Lung (tissue), 12 donors: ENCODE results near the gene NOS3. TPM values are rescaled to one million over a fixed set of nuclear protein-coding genes. Genes with fewer than 3 reads are reported as not detected.

Experiments
- ATAC-seq: fragments of 200-7000 bp; cut with Tn5 transposase; one replicate; pipeline ENCODE4 v1.9.1; 2020; ENCODE audit warnings: moderate number of reproducible peaks; ENCODE audit not compliant: insufficient read depth, low FRiP score
- DNase-seq, 3 donors: peaks; one replicate each; pipeline ENCODE4 v3.0.0-alpha.2; 2013 to 2017
- H3K27ac ChIP-seq, 2 donors: one replicate each; pipeline ENCODE4 v1.5.1; 2013; ENCODE audit warnings: mild to moderate bottlenecking in 2 of 2, moderate library complexity in 2 of 2, control low read depth in 1 of 2, inconsistent platforms in 1 of 2, low read depth in 1 of 2, low read length in 1 of 2
- H3K27me3 ChIP-seq, 3 donors: one replicate each; pipeline ENCODE4 v1.5.1; 2013; ENCODE audit warnings: low read length in 2 of 3; ENCODE audit not compliant: control insufficient read depth in 3 of 3, insufficient read depth in 3 of 3
- H3K36me3 ChIP-seq, 4 donors: one replicate each; pipeline ENCODE4 v1.5.1; 2013; ENCODE audit warnings: low read length in 4 of 4, mild to moderate bottlenecking in 1 of 4, moderate library complexity in 1 of 4; ENCODE audit not compliant: control insufficient read depth in 4 of 4, insufficient read depth in 4 of 4
- H3K4me1 ChIP-seq, 5 donors: one replicate each; pipeline ENCODE4 v1.5.1; 2013; ENCODE audit warnings: low read length in 5 of 5, mild to moderate bottlenecking in 2 of 5, moderate library complexity in 1 of 5; ENCODE audit not compliant: control insufficient read depth in 5 of 5, insufficient read depth in 5 of 5
- H3K4me3 ChIP-seq: one replicate; pipeline ENCODE4 v1.5.1; 2013; ENCODE audit warnings: mild to moderate bottlenecking, control low read depth, moderate library complexity
- H3K9ac ChIP-seq, 2 donors: one replicate each; pipeline ENCODE4 v1.5.1; 2013; ENCODE audit warnings: low read length in 2 of 2, control low read depth in 1 of 2; ENCODE audit not compliant: insufficient read depth in 1 of 2
- H3K9me3 ChIP-seq, 4 donors: one replicate each; pipeline ENCODE4 v1.5.1; 2013; ENCODE audit warnings: low read length in 3 of 4, mild to moderate bottlenecking in 1 of 4, moderate library complexity in 1 of 4; ENCODE audit not compliant: control insufficient read depth in 4 of 4, insufficient read depth in 3 of 4
- WGBS, 2 donors: extraction: QIAGEN DNeasy Blood & Tissue Kit; methylation state at CpG; one replicate each; pipeline ENCODE4 v1.1.7; 2013; 5-methylcytosine and 5-hydroxymethylcytosine counted together
- polyA plus RNA-seq, 2 donors: library from polyadenylated mRNA; stranded (reverse); fragments of 200-250 nt; gene quantifications; one replicate each; pipeline ENCODE4 v1.2.1, GENCODE V29; 2013
- total RNA-seq, 2 donors: library from RNA; depleted of rRNA in 1 of 2; stranded (reverse); fragments of >200 nt in 1 of 2; gene quantifications; one replicate each; pipeline ENCODE4 v1.2.1, GENCODE V29; 2014 to 2021
- TF ChIP-seq, protein P1 (sequence below): IDR thresholded peaks from 2 replicates; pipeline ENCODE4 v1.5.1; 2012; ENCODE audit warnings: mild to moderate bottlenecking; ENCODE audit errors: control extremely low read depth, extremely low read depth
- donor health status: control.
- donor health status: control.
- donor health status: Bipolar disorder and iron deficiency.
- donor health status: healthy.
- donor health status: DM: yes; HTN: yes; CAD: no.

NOS3 gene
- total and polyA plus RNA-seq, 4 donors, result 9.3 to 31.0 (median 11.9) TPM

DNA sequence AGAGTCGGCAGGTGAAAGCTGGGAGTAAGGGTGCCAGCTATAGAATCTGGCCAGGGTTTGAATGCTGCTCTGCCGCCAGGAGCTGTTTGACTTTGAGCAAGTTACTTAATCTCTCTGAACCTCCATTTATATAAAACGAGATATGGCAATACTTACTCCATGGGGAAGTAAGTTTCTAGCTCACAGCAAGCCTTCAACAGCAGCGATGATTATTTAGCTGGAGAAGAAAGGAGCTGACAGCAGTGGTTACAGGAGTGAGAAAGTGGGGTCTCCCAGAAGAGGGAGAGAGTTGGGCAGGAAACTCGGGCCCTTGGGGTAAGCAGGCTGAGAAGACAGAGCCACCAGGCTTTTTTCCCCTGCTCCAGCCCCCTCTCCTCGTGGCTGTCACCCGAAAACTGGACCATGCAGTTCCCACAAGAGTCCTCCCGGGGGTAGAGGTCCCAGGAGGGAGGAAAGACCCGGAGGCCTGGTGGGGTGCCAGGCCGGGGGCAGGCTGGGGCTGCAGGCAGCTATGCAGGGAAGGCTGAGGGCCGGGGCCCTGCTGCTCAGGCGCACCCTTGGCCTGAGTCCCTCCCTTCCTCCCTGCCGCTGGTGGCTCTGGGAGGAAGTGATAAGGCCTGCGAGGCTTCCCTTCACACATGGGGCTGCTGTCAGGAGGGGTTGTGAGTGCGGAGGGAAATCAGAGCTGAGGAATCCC lies 3.5 kb downstream of the NOS3 start:
- peak overlapping the region; percentile 44 for H3K4me3 ChIP-seq

DNA sequence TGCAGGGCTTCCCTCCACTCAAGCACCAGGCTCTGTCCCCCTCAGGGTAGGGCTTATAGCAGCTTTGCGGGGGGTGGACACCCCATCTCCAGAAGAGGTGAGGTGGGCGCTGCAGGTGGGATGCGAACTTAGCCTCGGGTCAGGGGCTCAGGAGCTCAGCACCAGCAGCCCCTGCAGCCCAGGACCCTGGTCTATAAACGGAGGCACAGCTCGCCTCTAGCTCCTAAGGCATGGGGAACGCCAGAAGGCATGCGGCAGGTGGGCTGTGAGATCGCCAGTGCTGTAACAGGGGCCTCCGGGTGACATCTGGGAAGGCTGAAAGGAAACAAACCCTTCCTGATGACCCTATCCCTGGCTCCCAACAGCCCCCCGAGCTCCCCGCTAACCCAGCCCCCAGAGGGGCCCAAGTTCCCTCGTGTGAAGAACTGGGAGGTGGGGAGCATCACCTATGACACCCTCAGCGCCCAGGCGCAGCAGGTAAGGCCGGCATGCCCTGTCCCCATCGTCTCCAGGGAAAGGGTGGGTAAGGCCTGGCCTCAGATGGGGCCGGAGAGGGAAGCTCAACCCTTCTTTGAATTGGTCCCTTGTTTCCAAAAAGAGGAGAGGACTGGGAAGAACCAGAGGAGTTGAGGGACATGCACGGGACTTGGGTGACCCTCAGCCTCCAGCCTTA lies 4.2 kb downstream of the NOS3 start:
- H3K36me3 ChIP-seq, result peaks cover 0 to 2% (median 0%) of the 10 kb centered on the region in 4 donors
- ATAC-seq (no peak), DNase-seq (no peak)
- peaks cover 0 to 33% (median 10%) of the 10 kb centered on the region in 5 donors for H3K4me1 ChIP-seq
- no peaks in the 10 kb centered on the region for H3K27me3 ChIP-seq
- H3K4me3 ChIP-seq, result peak overlapping the region; percentile 44
- WGBS, 2 donors, result 30 to 44% methylated on average over 19 of the region's 19 CpGs
- TF ChIP-seq, protein P1, sequence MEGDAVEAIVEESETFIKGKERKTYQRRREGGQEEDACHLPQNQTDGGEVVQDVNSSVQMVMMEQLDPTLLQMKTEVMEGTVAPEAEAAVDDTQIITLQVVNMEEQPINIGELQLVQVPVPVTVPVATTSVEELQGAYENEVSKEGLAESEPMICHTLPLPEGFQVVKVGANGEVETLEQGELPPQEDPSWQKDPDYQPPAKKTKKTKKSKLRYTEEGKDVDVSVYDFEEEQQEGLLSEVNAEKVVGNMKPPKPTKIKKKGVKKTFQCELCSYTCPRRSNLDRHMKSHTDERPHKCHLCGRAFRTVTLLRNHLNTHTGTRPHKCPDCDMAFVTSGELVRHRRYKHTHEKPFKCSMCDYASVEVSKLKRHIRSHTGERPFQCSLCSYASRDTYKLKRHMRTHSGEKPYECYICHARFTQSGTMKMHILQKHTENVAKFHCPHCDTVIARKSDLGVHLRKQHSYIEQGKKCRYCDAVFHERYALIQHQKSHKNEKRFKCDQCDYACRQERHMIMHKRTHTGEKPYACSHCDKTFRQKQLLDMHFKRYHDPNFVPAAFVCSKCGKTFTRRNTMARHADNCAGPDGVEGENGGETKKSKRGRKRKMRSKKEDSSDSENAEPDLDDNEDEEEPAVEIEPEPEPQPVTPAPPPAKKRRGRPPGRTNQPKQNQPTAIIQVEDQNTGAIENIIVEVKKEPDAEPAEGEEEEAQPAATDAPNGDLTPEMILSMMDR, result no peak
- peaks cover 0 to 9% (median 0%) of the 10 kb centered on the region in 4 donors for H3K9me3 ChIP-seq
- H3K9ac ChIP-seq, result no peak overlapping the region
- H3K27ac ChIP-seq, result peak overlapping the region in 1 of 2 donors; percentile 39

More for the DNA sequence above, 3.5 kb downstream of the NOS3 start:
- DNase-seq, result peak; percentile 92 to 97 (median 93)
- TF ChIP-seq, protein P1, result no peak
- Histone ChIP-seq H3K36me3 (peaks cover 0 to 2% (median 0%) of the 10 kb centered on the region in 4 donors), H3K9me3 (peaks cover 0 to 12% (median 0%) of the 10 kb centered on the region in 4 donors), H3K27me3 (no peaks in the 10 kb centered on the region), H3K27ac (peak overlapping the region; percentile 45 to 78), H3K4me1 (peaks cover 0 to 39% (median 10%) of the 10 kb centered on the region in 5 donors), H3K9ac (no peak overlapping the region)
- WGBS, 2 donors, result 15 to 27% methylated on average over 15 of the region's 15 CpGs
- peak; percentile 14 for ATAC-seq

DNA sequence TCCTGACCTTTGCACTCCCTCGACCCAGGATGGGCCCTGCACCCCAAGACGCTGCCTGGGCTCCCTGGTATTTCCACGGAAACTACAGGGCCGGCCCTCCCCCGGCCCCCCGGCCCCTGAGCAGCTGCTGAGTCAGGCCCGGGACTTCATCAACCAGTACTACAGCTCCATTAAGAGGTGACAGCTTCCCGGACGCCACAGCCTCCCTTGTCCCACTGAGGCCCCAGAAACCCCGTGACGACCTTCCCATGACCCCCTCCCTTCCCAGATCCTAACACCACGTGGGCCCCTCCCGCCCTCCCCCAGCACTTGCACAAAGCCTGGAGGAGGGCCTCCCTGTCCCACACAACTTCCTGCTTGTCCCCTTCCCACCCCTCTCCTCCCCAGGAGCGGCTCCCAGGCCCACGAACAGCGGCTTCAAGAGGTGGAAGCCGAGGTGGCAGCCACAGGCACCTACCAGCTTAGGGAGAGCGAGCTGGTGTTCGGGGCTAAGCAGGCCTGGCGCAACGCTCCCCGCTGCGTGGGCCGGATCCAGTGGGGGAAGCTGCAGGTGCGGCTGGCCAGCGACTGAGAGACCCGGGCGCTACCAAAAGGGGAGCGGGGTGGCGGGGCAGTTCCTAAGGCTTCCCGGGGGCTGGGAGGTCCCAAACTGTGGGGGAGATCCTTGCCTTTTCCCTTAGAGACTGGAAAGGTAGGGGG lies 5.7 kb downstream of the NOS3 start:
- DNase-seq (peak; percentile 65 to 81 (median 76)), ATAC-seq (no peak)
- no peaks in the 10 kb centered on the region for H3K27me3 ChIP-seq
- peaks cover 0 to 33% (median 10%) of the 10 kb centered on the region in 5 donors for H3K4me1 ChIP-seq
- H3K4me3 ChIP-seq, result no peak overlapping the region
- 20 to 35% methylated on average over 31 of the region's 31 CpGs for WGBS, 2 donors
- no peak overlapping the region for H3K27ac ChIP-seq
- peaks cover 0 to under 1% (median 0%) of the 10 kb centered on the region in 4 donors for H3K9me3 ChIP-seq
- H3K36me3 ChIP-seq, result peaks cover 0 to 3% (median 0%) of the 10 kb centered on the region in 4 donors
- H3K9ac ChIP-seq, result no peak overlapping the region
- TF ChIP-seq, protein P1, result no peak
